Choroid plexus epithelial cell (primary cell): ENCODE results near the gene INHA.

ENCODE experiments used
- DNase-seq: peaks from one replicate; pipeline ENCODE4 v3.0.0-alpha.2; 2010; ENCODE audit warnings: low read depth
- H3K4me3 ChIP-seq: 2 replicates; pipeline ENCODE4 v1.5.1; 2011; ENCODE audit warnings: low read depth, mild to moderate bottlenecking, control low read depth, low read length, moderate library complexity
- TF ChIP-seq, protein P1 (sequence below): conservative IDR thresholded peaks from 2 replicates; pipeline ENCODE4 v1.5.1; 2011; ENCODE audit warnings: low read depth, mild to moderate bottlenecking, control low read depth, inconsistent platforms, low read length, moderate library complexity

The INHA gene

GRCh38 chr2:219559156-219559915 is 12.8 kb upstream of the INHA start:
- TF ChIP-seq, protein P1, sequence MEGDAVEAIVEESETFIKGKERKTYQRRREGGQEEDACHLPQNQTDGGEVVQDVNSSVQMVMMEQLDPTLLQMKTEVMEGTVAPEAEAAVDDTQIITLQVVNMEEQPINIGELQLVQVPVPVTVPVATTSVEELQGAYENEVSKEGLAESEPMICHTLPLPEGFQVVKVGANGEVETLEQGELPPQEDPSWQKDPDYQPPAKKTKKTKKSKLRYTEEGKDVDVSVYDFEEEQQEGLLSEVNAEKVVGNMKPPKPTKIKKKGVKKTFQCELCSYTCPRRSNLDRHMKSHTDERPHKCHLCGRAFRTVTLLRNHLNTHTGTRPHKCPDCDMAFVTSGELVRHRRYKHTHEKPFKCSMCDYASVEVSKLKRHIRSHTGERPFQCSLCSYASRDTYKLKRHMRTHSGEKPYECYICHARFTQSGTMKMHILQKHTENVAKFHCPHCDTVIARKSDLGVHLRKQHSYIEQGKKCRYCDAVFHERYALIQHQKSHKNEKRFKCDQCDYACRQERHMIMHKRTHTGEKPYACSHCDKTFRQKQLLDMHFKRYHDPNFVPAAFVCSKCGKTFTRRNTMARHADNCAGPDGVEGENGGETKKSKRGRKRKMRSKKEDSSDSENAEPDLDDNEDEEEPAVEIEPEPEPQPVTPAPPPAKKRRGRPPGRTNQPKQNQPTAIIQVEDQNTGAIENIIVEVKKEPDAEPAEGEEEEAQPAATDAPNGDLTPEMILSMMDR, result no peak
- no peak for DNase-seq
- no peak overlapping the region for H3K4me3 ChIP-seq

DNA sequence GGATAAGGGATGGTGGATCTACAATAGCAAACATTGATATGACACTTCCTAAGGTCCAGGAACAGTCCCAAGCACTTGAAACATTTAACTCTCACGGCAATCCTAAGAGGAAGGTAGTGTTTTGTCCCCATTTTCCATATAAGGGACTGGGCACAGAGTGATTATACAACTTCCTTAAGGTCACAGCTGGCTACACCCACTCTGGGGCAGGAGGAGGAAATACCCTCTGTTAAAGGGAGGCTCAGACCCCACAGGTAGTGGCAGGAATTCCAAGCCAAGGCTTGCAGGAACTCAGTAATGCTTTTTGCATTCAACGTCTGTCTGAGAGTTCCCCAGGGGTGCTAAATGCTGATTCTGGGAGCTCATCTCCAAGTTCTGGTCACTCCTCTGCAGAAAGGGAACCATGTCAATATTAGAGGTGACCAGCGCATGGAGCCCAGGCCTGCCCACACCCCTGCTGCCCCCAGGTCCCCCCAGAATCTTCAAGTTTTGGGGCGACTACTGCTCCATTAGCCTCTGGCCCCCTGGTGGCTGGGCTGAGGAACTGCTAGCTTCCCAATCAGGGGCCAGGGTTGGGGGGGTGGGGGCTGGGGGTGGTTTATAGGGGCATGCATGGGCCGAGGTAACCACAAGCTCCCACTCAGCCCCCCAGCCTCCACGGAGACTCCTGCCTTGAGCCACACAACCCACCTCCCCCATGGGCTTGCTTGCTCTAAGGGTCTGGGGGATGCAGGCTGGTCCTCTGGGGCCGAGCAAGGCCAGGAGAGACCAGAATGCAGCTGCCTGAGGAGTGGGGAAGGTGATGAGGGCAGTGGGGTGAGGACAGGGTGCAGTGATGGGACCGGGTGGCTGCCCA is 11.8 kb upstream of the INHA start:
- TF ChIP-seq, protein P1, result peak; percentile 71
- H3K4me3 ChIP-seq, result no peak overlapping the region
- DNase-seq, result no peak

- no peak overlapping the region for H3K4me3 ChIP-seq
- no peak for DNase-seq
- TF ChIP-seq, protein P1, result no peak
Observed at GRCh38 chr2:219560893-219561178, 11.3 kb upstream of the INHA start.

- TF ChIP-seq, protein P1, result no peak
- H3K4me3 ChIP-seq, result no peak overlapping the region
- no peak for DNase-seq
Observed at GRCh38 chr2:219561179-219562048, 10.7 kb upstream of the INHA start.

DNA sequence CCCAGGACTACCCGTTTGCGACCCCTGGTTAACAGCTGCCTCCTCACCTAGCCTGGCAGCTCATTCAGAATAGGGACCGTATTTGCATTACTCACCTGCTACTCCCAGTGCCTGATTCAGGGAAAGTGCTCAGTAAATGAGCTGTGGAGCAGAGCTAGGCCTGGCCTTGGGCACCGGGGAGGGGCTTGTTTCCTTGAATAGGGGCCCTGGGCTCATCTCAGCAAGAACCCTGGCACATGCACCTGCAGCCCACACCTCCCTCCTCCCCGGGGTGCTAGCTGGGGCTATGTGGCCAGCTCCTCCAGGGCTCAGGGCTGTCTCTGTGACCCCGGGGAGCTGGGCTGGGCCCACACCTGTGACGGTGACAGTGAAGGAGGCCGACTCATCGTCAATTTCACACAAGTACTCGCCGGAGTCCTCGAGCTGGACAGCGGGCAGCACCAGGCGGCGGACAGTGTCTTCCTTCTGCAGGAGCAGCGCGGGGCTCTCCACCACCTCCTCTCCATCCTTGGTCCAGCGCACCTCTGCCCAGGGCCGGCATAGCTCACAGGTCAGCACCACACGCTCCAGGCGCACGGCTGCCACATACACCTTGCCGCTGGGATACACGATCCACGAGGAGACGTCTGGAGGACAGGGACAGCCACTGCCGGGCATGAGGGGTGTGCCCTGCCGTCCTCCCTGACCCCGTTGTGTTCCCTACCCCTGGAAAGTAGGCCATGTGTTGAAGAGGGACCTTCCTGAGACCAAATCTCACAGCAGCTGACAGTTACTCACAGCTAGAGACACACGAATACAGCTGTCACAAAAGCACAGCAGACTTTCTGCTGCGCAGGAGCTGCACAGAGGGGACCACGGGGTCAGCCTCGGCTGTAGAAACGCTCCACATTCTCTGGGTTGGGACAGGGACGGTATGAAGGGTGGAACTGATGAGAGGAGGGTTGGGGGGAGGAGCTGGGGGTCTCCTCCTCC is 9.8 kb upstream of the INHA start:
- no peak for DNase-seq
- TF ChIP-seq, protein P1, result no peak
- H3K4me3 ChIP-seq, result no peak overlapping the region
